Measurements from ENCODE around the gene PYGO1.
"Not testable (repeated sequence)": the region's sequence is repeated elsewhere in the genome, so short reads cannot be mapped to it uniquely, and the experiment has no call there.

Gene PYGO1

DNA sequence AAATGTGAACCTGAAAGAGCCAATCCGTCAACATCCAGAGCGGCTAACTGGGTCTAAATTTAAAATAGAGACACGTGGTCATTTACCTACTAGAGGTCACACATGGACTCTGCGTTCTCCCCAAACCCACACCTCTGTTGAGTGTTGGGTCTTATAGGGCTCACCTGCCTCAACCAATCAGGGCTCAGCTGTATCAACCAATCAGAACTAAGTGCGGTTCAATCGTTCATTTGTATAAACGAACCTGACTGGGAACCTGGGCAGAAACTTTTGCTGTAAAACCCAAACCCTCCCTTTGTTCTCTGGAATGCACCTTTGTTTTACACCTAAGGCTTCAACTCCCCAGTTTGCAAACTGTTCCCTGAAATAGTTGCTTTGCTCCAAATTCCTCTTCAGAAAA, 89.0 kb downstream of the PYGO1 start:
- DNase-seq, result no peak

DNA sequence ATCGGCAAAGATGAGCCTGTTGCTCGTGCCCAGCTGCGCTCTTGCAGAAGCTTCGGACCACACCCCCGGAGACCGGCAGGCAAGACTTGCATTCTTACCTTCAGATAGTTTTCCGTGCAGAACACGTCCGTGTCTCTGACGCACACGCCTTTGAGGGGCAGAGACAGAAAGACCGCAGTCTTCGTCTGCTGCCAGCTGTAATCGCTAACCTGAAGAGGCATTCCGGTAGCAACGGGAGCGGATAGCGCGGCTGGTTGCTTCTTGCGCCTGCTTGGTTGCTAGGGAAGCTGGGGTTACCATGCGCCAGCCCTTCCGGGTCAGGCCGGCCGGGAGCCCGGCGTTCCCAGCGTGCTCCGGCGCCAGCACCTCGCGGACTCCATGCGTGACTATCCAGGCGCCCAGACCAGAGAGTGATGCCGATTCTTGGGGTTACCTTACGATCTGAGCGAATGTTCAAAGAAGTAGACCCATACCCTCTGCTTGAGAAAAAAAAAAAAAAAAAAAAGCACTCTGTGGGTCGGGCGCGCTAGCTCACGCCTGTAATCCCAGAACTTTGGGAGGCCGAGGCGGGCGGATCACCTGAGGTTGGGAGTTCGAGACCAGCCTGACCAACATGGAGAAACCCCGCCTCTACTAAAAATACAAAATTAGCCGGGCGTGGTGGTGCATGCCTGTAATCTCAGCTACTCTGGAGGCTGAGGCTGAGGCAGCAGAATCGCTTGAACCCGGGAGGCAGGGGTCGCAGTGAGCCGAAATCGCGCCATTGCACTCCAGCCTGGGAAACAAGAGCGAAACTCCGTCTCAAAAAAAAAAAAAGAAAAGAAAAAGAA, 89.8 kb downstream of the PYGO1 start:
- peak; percentile 61 to 66 for DNase-seq

DNA sequence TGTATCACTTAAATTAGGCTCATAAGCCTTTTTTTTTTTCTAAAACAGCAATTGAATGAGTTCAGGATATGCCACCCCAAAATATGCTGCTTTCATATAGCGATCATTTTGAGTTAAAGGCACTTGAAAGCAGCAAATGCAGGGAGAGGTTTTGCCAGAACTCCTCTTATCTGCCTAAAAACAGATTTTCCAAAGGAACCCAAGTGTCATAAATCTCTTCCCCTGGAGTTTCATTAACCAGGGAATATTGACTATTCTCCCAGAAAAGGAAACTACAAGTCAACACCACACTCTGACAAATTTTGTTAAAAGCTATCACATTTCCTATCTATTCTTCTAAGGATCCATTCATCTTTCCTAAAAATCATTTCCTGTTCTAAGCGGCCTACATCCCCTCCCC, 91.4 kb downstream of the PYGO1 start:
- no peak for DNase-seq

DNA sequence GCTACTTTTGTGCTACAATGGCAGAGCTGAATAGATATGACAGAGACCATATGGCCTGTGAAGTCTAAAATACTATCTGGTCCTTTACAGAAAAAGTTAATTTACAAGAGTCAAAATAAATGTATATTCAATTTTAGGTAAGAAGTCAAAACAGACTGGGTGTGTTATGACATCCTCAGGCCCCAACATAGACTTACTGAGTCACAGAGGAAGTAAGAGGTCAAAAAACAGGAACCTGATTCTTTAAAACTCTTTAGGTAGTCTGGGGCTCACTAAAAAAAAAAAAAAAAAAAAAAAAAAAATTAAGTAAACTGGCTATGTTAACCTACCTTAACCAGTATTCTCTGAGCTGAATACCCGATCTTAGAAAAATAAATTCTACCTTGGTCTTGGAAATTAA, 93.2 kb downstream of the PYGO1 start:
- no peak for DNase-seq

DNA sequence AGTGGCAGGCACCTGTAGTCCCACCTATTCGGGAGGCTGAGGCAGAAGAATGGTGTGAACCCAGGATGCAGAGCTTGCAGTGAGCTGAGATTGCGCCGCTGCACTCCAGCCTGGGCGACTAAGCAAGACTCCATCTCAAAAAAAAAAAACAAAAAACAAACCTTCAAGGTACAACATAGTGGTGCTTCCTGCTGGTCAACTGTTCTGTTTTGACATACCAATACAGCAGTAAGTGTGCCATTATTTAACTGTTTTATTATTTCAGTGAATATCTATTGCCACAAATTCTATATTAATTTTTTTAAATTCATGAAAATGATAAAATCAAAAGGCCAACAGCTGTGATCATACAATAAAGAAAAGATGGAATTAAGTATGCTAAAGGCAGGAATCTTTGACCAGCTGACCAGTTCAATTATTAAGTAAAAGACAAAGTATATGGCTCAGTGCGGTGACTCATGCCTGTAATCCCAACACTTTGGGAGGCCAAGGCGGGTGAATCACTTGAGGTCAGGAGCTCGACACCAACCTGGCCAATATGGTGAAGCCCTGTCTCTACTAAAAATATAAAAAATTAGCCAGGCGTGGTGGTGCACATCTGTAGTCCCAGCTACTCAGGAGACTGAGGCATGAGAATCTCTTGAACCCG, 99.1 kb downstream of the PYGO1 start:
- DNase-seq, result not testable (repeated sequence)
